ENCODE data around the gene IGF2BP2.
"Not testable (repeated sequence)": the region's sequence is repeated elsewhere in the genome, so short reads cannot be mapped to it uniquely, and the experiment has no call there.

Gene IGF2BP2

GRCh38 chr3:185825006-185825638, at the start of gene IGF2BP2:
IGF2BP2 (minus strand) TSS chr3:185825042; CDS start chr3:185824960, 82 bp downstream.
- Mint-ChIP-seq H3K27me3 (peaks cover 66% of the 10 kb centered on the region), H3K4me3 (peak within 1 kb of the TSS; percentile 76), H3K36me3 (ENCODE audit: low read depth) (no peaks in the 10 kb centered on the region), H3K9me3 (no peaks in the 10 kb centered on the region), H3K4me1 (peaks cover 10% of the 10 kb centered on the region), H3K27ac (no peak within 1 kb of the TSS)
- DNase-seq (peak; percentile 55), ATAC-seq (peak; percentile 76)

GRCh38 chr3:185874119-185874518, 49.3 kb upstream of the IGF2BP2 start:
- H3K27ac Mint-ChIP-seq, result no peak overlapping the region
- H3K4me1 Mint-ChIP-seq, result no peaks in the 10 kb centered on the region
- H3K9me3 Mint-ChIP-seq, result no peaks in the 10 kb centered on the region
- DNase-seq (no peak), ATAC-seq (no peak)
- H3K27me3 Mint-ChIP-seq, result peaks cover 5% of the 10 kb centered on the region
- no peaks in the 10 kb centered on the region for H3K36me3 Mint-ChIP-seq (ENCODE audit: low read depth)
- H3K4me3 Mint-ChIP-seq, result no peak overlapping the region

GRCh38 chr3:185867650-185868049, 42.8 kb upstream of the IGF2BP2 start:
- DNase-seq, result no peak
- no peaks in the 10 kb centered on the region for H3K9me3 Mint-ChIP-seq

DNA sequence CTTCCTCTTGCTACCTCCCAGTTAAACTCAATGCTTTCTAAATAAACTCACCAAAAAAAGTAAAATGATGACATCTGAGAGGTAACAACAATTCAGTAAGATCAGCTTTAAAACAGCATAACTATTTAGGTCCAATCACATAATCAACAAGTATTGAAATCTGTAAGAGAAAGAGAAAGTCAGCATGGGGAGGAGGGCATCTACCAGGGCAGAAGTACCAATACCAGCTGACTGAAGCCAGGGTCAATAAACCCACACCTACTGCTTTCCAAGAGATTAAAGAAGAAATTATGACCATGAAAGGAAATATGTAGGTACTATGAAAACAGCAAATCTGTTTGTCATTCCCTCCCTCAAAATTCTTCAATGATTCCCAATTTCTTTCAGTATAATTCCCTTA, 42.2 kb upstream of the IGF2BP2 start:
- no peak overlapping the region for H3K4me3 Mint-ChIP-seq
- no peaks in the 10 kb centered on the region for H3K36me3 Mint-ChIP-seq (ENCODE audit: low read depth)
- no peak for ATAC-seq
- DNase-seq, result no peak
- H3K4me1 Mint-ChIP-seq, result no peaks in the 10 kb centered on the region
- peaks cover 8% of the 10 kb centered on the region for H3K27me3 Mint-ChIP-seq
- no peak overlapping the region for H3K27ac Mint-ChIP-seq
- H3K9me3 Mint-ChIP-seq, result no peaks in the 10 kb centered on the region

More at GRCh38 chr3:185867650-185868049, 42.8 kb upstream of the IGF2BP2 start:
- H3K4me3 Mint-ChIP-seq, result no peak overlapping the region
- ATAC-seq, result no peak
- peaks cover 8% of the 10 kb centered on the region for H3K27me3 Mint-ChIP-seq
- no peak overlapping the region for H3K27ac Mint-ChIP-seq
- no peaks in the 10 kb centered on the region for H3K36me3 Mint-ChIP-seq (ENCODE audit: low read depth)
- H3K4me1 Mint-ChIP-seq, result no peaks in the 10 kb centered on the region

GRCh38 chr3:185866555-185866954, 41.7 kb upstream of the IGF2BP2 start:
- H3K9me3 Mint-ChIP-seq, result no peaks in the 10 kb centered on the region
- H3K36me3 Mint-ChIP-seq (ENCODE audit: low read depth), result no peaks in the 10 kb centered on the region
- DNase-seq, result no peak
- no peak overlapping the region for H3K27ac Mint-ChIP-seq
- no peak for ATAC-seq
- H3K27me3 Mint-ChIP-seq, result peaks cover 10% of the 10 kb centered on the region
- no peak overlapping the region for H3K4me3 Mint-ChIP-seq
- H3K4me1 Mint-ChIP-seq, result no peaks in the 10 kb centered on the region

DNA sequence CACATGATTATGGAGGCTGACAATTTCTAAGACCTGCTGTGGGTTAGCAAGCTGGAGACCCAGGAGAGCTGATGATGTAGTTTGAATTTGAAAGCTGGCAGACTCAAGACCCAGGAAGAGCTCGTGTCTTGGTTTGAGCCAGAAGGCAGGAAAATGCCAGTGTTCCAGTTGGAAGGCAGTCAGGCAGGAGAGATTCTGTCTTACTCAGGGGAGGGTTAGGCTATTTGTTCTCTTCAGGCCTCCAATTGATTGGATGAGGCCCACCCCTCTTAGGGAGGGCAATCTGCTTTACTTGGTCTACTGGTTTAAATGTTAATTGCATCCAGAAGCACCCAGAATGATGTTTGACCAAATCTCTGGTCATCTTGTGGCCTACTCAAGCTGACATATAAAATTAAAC, 40.4 kb upstream of the IGF2BP2 start:
- no peaks in the 10 kb centered on the region for H3K36me3 Mint-ChIP-seq (ENCODE audit: low read depth)
- DNase-seq, result no peak
- H3K4me1 Mint-ChIP-seq, result no peaks in the 10 kb centered on the region
- H3K27ac Mint-ChIP-seq, result no peak overlapping the region
- peaks cover 8% of the 10 kb centered on the region for H3K27me3 Mint-ChIP-seq
- H3K4me3 Mint-ChIP-seq, result no peak overlapping the region
- H3K9me3 Mint-ChIP-seq, result no peaks in the 10 kb centered on the region
- ATAC-seq, result no peak

GRCh38 chr3:185864767-185865166, 39.9 kb upstream of the IGF2BP2 start:
- Mint-ChIP-seq H3K27ac (no peak overlapping the region), H3K4me3 (no peak overlapping the region), H3K4me1 (no peaks in the 10 kb centered on the region), H3K9me3 (no peaks in the 10 kb centered on the region), H3K36me3 (ENCODE audit: low read depth) (no peaks in the 10 kb centered on the region), H3K27me3 (peaks cover 8% of the 10 kb centered on the region)
- no peak for ATAC-seq
- no peak for DNase-seq

- H3K9me3 Mint-ChIP-seq, result no peaks in the 10 kb centered on the region
- H3K27me3 Mint-ChIP-seq, result peaks cover 2% of the 10 kb centered on the region
- ATAC-seq, result no peak
- no peaks in the 10 kb centered on the region for H3K4me1 Mint-ChIP-seq
- H3K27ac Mint-ChIP-seq, result no peak overlapping the region
- H3K4me3 Mint-ChIP-seq, result no peak overlapping the region
- no peak for DNase-seq
- H3K36me3 Mint-ChIP-seq (ENCODE audit: low read depth), result no peaks in the 10 kb centered on the region
Measured at GRCh38 chr3:185862920-185863319, 38.1 kb upstream of the IGF2BP2 start.

GRCh38 chr3:185859294-185859972, 34.6 kb upstream of the IGF2BP2 start:
- Mint-ChIP-seq H3K4me1 (no peaks in the 10 kb centered on the region), H3K36me3 (ENCODE audit: low read depth) (peaks cover 4% of the 10 kb centered on the region), H3K9me3 (peaks cover 16% of the 10 kb centered on the region), H3K4me3 (no peak overlapping the region), H3K27me3 (peaks cover 4% of the 10 kb centered on the region), H3K27ac (no peak overlapping the region)
- ATAC-seq (no peak), DNase-seq (no peak)

- no peak for ATAC-seq
- H3K36me3 Mint-ChIP-seq (ENCODE audit: low read depth), result peaks cover 4% of the 10 kb centered on the region
- no peak for DNase-seq
- peaks cover 4% of the 10 kb centered on the region for H3K27me3 Mint-ChIP-seq
- H3K9me3 Mint-ChIP-seq, result peaks cover 16% of the 10 kb centered on the region
- no peaks in the 10 kb centered on the region for H3K4me1 Mint-ChIP-seq
- H3K4me3 Mint-ChIP-seq, result no peak overlapping the region
- no peak overlapping the region for H3K27ac Mint-ChIP-seq
Measured at GRCh38 chr3:185858502-185859225, 33.8 kb upstream of the IGF2BP2 start.

GRCh38 chr3:185857208-185857607, 32.4 kb upstream of the IGF2BP2 start:
- H3K36me3 Mint-ChIP-seq (ENCODE audit: low read depth), result peaks cover 4% of the 10 kb centered on the region
- DNase-seq, result no peak
- no peak overlapping the region for H3K4me3 Mint-ChIP-seq
- no peaks in the 10 kb centered on the region for H3K4me1 Mint-ChIP-seq
- ATAC-seq, result no peak
- peaks cover 16% of the 10 kb centered on the region for H3K9me3 Mint-ChIP-seq
- H3K27me3 Mint-ChIP-seq, result peaks cover 4% of the 10 kb centered on the region
- no peak overlapping the region for H3K27ac Mint-ChIP-seq

DNA sequence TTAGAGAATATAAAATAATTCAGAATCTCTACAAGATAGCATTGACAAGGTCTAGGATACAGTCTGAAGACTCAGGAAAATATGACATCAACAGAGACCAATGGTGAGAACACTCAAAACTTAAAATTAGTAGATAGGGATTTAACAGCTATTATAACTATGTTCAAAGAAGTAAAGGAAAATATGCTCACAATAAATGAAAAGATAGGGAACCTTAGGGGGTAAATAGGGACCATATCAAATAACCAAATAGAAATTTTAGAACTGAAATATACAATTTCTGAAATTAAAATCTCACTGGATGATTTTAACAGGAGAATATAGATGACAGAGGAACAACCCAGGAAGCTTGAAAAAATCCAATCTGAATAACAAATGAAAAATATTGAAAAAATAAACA, 31.8 kb upstream of the IGF2BP2 start:
- Mint-ChIP-seq H3K4me3 (no peak overlapping the region), H3K27ac (no peak overlapping the region), H3K27me3 (peaks cover 4% of the 10 kb centered on the region), H3K4me1 (no peaks in the 10 kb centered on the region), H3K9me3 (peaks cover 16% of the 10 kb centered on the region), H3K36me3 (ENCODE audit: low read depth) (peaks cover 4% of the 10 kb centered on the region)
- ATAC-seq, result no peak
- DNase-seq, result no peak

- not testable (repeated sequence) for DNase-seq; H3K4me3 Mint-ChIP-seq; H3K27me3 Mint-ChIP-seq; H3K4me1 Mint-ChIP-seq; ATAC-seq; H3K36me3 Mint-ChIP-seq (ENCODE audit: low read depth); H3K27ac Mint-ChIP-seq
- H3K9me3 Mint-ChIP-seq, result peaks cover 16% of the 10 kb centered on the region
Measured at GRCh38 chr3:185853771-185854170, 28.9 kb upstream of the IGF2BP2 start.

DNA sequence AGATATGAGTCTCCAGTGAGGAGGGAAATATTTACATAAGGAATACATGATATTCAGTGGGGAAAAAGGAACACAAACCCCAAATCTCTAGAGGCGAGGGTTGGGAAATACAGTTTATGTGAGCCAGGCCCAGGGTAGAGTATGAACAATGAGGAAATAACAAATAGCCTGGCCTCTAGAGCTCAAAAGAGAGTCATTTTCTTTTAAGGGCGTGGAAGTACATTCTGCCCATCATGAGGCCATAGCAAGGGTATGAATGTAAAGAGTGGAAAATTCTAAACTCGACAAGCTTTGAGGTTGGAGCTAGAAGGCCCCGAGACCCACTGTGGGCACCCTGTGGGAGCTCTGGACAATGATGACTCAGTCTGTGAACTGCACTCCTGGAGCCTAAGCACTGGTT, 27.8 kb upstream of the IGF2BP2 start:
- DNase-seq (no peak), ATAC-seq (peak; percentile 28)
- peaks cover 16% of the 10 kb centered on the region for H3K9me3 Mint-ChIP-seq
- peaks cover 2% of the 10 kb centered on the region for H3K27me3 Mint-ChIP-seq
- H3K4me3 Mint-ChIP-seq, result no peak overlapping the region
- no peak overlapping the region for H3K27ac Mint-ChIP-seq
- H3K4me1 Mint-ChIP-seq, result no peaks in the 10 kb centered on the region
- peaks cover 4% of the 10 kb centered on the region for H3K36me3 Mint-ChIP-seq (ENCODE audit: low read depth)

DNA sequence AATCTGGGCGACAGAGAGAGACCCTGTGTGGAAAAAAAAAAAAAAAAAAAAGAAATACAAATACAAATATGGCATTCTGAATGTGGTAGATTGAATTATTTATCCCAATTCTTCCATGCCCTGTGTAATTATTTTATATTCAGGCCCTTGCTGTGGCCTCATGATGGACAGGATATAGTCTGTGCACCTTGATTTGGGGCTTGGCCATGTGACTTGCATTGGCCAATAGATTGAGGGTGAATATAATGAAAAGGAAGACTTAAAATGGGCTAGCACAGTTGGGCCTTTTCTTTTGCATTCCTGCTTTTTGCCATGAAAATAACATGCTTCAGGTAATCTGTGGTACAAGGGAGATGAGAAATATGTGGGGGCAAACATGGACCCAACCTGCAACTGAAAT, 27.1 kb upstream of the IGF2BP2 start:
- Mint-ChIP-seq H3K9me3 (peaks cover 13% of the 10 kb centered on the region), H3K4me1 (no peaks in the 10 kb centered on the region), H3K4me3 (no peak overlapping the region), H3K27me3 (peaks cover 4% of the 10 kb centered on the region), H3K36me3 (ENCODE audit: low read depth) (peaks cover 3% of the 10 kb centered on the region), H3K27ac (no peak overlapping the region)
- ATAC-seq (no peak), DNase-seq (no peak)

Measured in activated naive CD8-positive, alpha-beta T cell treated with anti-CD3 and anti-CD28 coated beads, Interleukin-2, amount 50 U/mL, for 24 hours (primary cell).